Cerebellar cortex (tissue), 1 donor: ENCODE measurements around the gene MRC2.

ENCODE experiments used
- DNase-seq: peaks from one replicate; pipeline ENCODE4 v3.0.0-alpha.2; 2015; ENCODE audit warnings: low spot score

Gene MRC2

GRCh38 chr17:62720126-62720850, 92.8 kb downstream of the MRC2 start:
- no peak for DNase-seq

- no peak for DNase-seq
Observed at GRCh38 chr17:62722625-62723024, 95.2 kb downstream of the MRC2 start.

- no peak for DNase-seq
Observed at GRCh38 chr17:62723842-62724241, 96.4 kb downstream of the MRC2 start.

- no peak for DNase-seq
Observed at GRCh38 chr17:62724398-62725146, 97.1 kb downstream of the MRC2 start.

- no peak for DNase-seq
Observed at GRCh38 chr17:62725791-62726249, 98.3 kb downstream of the MRC2 start.

GRCh38 chr17:62727916-62728672, 100.6 kb downstream of the MRC2 start:
- DNase-seq: no peak

GRCh38 chr17:62732125-62732524, 104.7 kb downstream of the MRC2 start:
- DNase-seq: no peak

GRCh38 chr17:62735044-62735651, 107.7 kb downstream of the MRC2 start:
- no peak for DNase-seq

GRCh38 chr17:62737513-62737912, 110.0 kb downstream of the MRC2 start:
- DNase-seq: no peak

- no peak for DNase-seq
Observed at GRCh38 chr17:62738281-62738680, 110.8 kb downstream of the MRC2 start.

- DNase-seq: no peak
Observed at GRCh38 chr17:62739645-62740388, 112.3 kb downstream of the MRC2 start.

- DNase-seq: no peak
Observed at GRCh38 chr17:62741290-62741689, 113.8 kb downstream of the MRC2 start.
